GF-D8 (cell line): ENCODE data around the gene ARHGEF33.

Source experiments
- DNase-seq: peaks from one replicate; lab custom pipeline; 2025; lab: John Stamatoyannopoulos, UW

ARHGEF33 gene

GRCh38 chr2:39018638-39019037, 129.0 kb downstream of the ARHGEF33 start:
- no peak for DNase-seq

- no peak for DNase-seq
These were observed 130.7 kb downstream of the ARHGEF33 start for GRCh38 chr2:39020383-39020782.

GRCh38 chr2:39022642-39023235, 133.1 kb downstream of the ARHGEF33 start:
- DNase-seq: no peak

- no peak for DNase-seq
These were observed 134.0 kb downstream of the ARHGEF33 start for GRCh38 chr2:39023649-39024048.

- DNase-seq: no peak
These were observed 135.2 kb downstream of the ARHGEF33 start for GRCh38 chr2:39024833-39025232.
